ENCODE results near the gene SLC23A1.
"Not testable (repeated sequence)": the region's sequence is repeated elsewhere in the genome, so short reads cannot be mapped to it uniquely, and the experiment has no call there.

The SLC23A1 gene

GRCh38 chr5:139368613-139369012 is 14.5 kb downstream of the SLC23A1 start:
- DNase-seq: no peak

- DNase-seq: no peak
Observed at GRCh38 chr5:139364466-139364865, 18.6 kb downstream of the SLC23A1 start.

- DNase-seq: no peak
Observed at GRCh38 chr5:139363937-139364336, 19.2 kb downstream of the SLC23A1 start.

GRCh38 chr5:139361835-139362429 is 21.2 kb downstream of the SLC23A1 start:
- no peak for DNase-seq

- no peak for DNase-seq
Observed at GRCh38 chr5:139360384-139360783, 22.7 kb downstream of the SLC23A1 start.

- DNase-seq: no peak
Observed at GRCh38 chr5:139358064-139358463, 25.0 kb downstream of the SLC23A1 start.

- not testable (repeated sequence) for DNase-seq
Observed at GRCh38 chr5:139355900-139356299, 27.2 kb downstream of the SLC23A1 start.

- DNase-seq: no peak
Observed at GRCh38 chr5:139354186-139354585, 28.9 kb downstream of the SLC23A1 start.

GRCh38 chr5:139347863-139348262 is 35.2 kb downstream of the SLC23A1 start:
- DNase-seq: not testable (repeated sequence)

- DNase-seq: not testable (repeated sequence)
Observed at GRCh38 chr5:139345442-139345841, 37.7 kb downstream of the SLC23A1 start.

GRCh38 chr5:139344177-139344576 is 38.9 kb downstream of the SLC23A1 start:
- DNase-seq: no peak

GRCh38 chr5:139343476-139343875 is 39.6 kb downstream of the SLC23A1 start:
- no peak for DNase-seq

- DNase-seq: no peak
Observed at GRCh38 chr5:139342423-139342723, 40.7 kb downstream of the SLC23A1 start.

- DNase-seq: peak; percentile 96
Observed at GRCh38 chr5:139341689-139342422, 41.2 kb downstream of the SLC23A1 start, which contains the start of gene PAIP2. Gene PAIP2 (plus strand): TSS chr5:139341854. CDS start chr5:139363785, 21,931 bp downstream.

GRCh38 chr5:139341187-139341688 is 41.9 kb downstream of the SLC23A1 start:
- no peak for DNase-seq

GRCh38 chr5:139340051-139340450 is 43.0 kb downstream of the SLC23A1 start:
- no peak for DNase-seq

GRCh38 chr5:139335811-139336210 is 47.3 kb downstream of the SLC23A1 start:
- no peak for DNase-seq
